HG03342 (cell line): ENCODE measurements around the gene VPS8.
"Not testable (repeated sequence)": the region's sequence is repeated elsewhere in the genome, so short reads cannot be mapped to it uniquely, and the experiment has no call there.

ENCODE experiments used
- ATAC-seq: cut with Tn5 transposase; IDR thresholded peaks from one replicate; pipeline ENCODE4 v1.9.1; 2021; ENCODE audit warnings: mild to moderate bottlenecking, moderate library complexity; ENCODE audit not compliant: unreplicated experiment

VPS8 gene

GRCh38 chr3:184914628-184915027, 102.7 kb downstream of the VPS8 start:
- no peak for ATAC-seq

- ATAC-seq: no peak
These were observed 106.8 kb downstream of the VPS8 start for GRCh38 chr3:184918750-184919149.

- ATAC-seq: no peak
These were observed 107.7 kb downstream of the VPS8 start for GRCh38 chr3:184919651-184920050.

- ATAC-seq: no peak
These were observed 112.6 kb downstream of the VPS8 start for GRCh38 chr3:184924547-184924946.

GRCh38 chr3:184927796-184928315, 115.9 kb downstream of the VPS8 start:
- ATAC-seq: no peak

- ATAC-seq: no peak
These were observed 120.8 kb downstream of the VPS8 start for GRCh38 chr3:184932777-184933176.

GRCh38 chr3:184937611-184938010, 125.6 kb downstream of the VPS8 start:
- no peak for ATAC-seq

GRCh38 chr3:184941408-184941807, 129.4 kb downstream of the VPS8 start:
- ATAC-seq: no peak

- ATAC-seq: no peak
These were observed 130.8 kb downstream of the VPS8 start for GRCh38 chr3:184942735-184943134.

GRCh38 chr3:184944241-184944640, 132.3 kb downstream of the VPS8 start:
- ATAC-seq: no peak

GRCh38 chr3:184945886-184946625, 134.1 kb downstream of the VPS8 start:
- no peak for ATAC-seq

GRCh38 chr3:184946917-184947316, 135.0 kb downstream of the VPS8 start:
- no peak for ATAC-seq

GRCh38 chr3:184949251-184949965, 137.4 kb downstream of the VPS8 start:
- ATAC-seq: no peak

- not testable (repeated sequence) for ATAC-seq
These were observed 138.8 kb downstream of the VPS8 start for GRCh38 chr3:184950816-184951215.

GRCh38 chr3:184952671-184953070, 140.7 kb downstream of the VPS8 start:
- ATAC-seq: no peak

- ATAC-seq: no peak
These were observed 141.4 kb downstream of the VPS8 start for GRCh38 chr3:184953401-184953800.

GRCh38 chr3:184954251-184954650, 142.3 kb downstream of the VPS8 start:
- no peak for ATAC-seq

GRCh38 chr3:184954851-184955250, 142.9 kb downstream of the VPS8 start:
- not testable (repeated sequence) for ATAC-seq

- no peak for ATAC-seq
These were observed 153.9 kb downstream of the VPS8 start for GRCh38 chr3:184965639-184966430.

GRCh38 chr3:184968115-184968514, 156.1 kb downstream of the VPS8 start:
- ATAC-seq: no peak

- no peak for ATAC-seq
These were observed 158.2 kb downstream of the VPS8 start for GRCh38 chr3:184970186-184970585.
